T-helper 2 cell treated with Interferon-gamma antibody and Interleukin-4, amounts not matched to agents 5 μg/mL and 100 μg/mL, for 36 hours (primary cell): ENCODE results near the gene SMARCD1.

Experiments
- DNase-seq: peaks from one replicate; pipeline ENCODE4 v3.0.0; 2021; ENCODE audit warnings: low spot score
- H3K27ac Mint-ChIP-seq: one replicate; pipeline ENCODE4 v1.8.0; 2021; ENCODE audit warnings: mild to moderate bottlenecking, mixed read lengths
- H3K27me3 Mint-ChIP-seq: one replicate; pipeline ENCODE4 v1.8.0; 2021; ENCODE audit warnings: low read depth, mixed read lengths
- H3K36me3 Mint-ChIP-seq: one replicate; pipeline ENCODE4 v1.8.0; 2021; ENCODE audit warnings: low read depth, mixed read lengths
- H3K4me1 Mint-ChIP-seq: one replicate; pipeline ENCODE4 v1.8.0; 2021; ENCODE audit warnings: low read depth, mixed read lengths
- H3K4me3 Mint-ChIP-seq: one replicate; pipeline ENCODE4 v1.8.0; 2022; ENCODE audit warnings: mild to moderate bottlenecking, moderate library complexity, mixed read lengths
- H3K9me3 Mint-ChIP-seq: one replicate; pipeline ENCODE4 v1.8.0; 2021; ENCODE audit warnings: mixed read lengths

The SMARCD1 gene

GRCh38 chr12:50051101-50051806 lies 33.9 kb upstream of the SMARCD1 start:
- H3K4me1 Mint-ChIP-seq = peaks cover 12% of the 10 kb centered on the region
- H3K27ac Mint-ChIP-seq = no peak overlapping the region
- DNase-seq = no peak
- H3K4me3 Mint-ChIP-seq = no peak overlapping the region
- H3K9me3 Mint-ChIP-seq = no peaks in the 10 kb centered on the region
- H3K36me3 Mint-ChIP-seq = no peaks in the 10 kb centered on the region
- H3K27me3 Mint-ChIP-seq = peaks cover 40% of the 10 kb centered on the region

GRCh38 chr12:50052544-50052943 lies 32.6 kb upstream of the SMARCD1 start:
- H3K4me1 Mint-ChIP-seq = peaks cover 15% of the 10 kb centered on the region
- no peak for DNase-seq
- H3K27me3 Mint-ChIP-seq = peaks cover 50% of the 10 kb centered on the region
- H3K36me3 Mint-ChIP-seq = no peaks in the 10 kb centered on the region
- H3K4me3 Mint-ChIP-seq = no peak overlapping the region
- no peak overlapping the region for H3K27ac Mint-ChIP-seq
- H3K9me3 Mint-ChIP-seq = no peaks in the 10 kb centered on the region

- H3K36me3 Mint-ChIP-seq = no peaks in the 10 kb centered on the region
Measured at GRCh38 chr12:50052964-50053363, 32.2 kb upstream of the SMARCD1 start.

GRCh38 chr12:50053583-50053982 lies 31.6 kb upstream of the SMARCD1 start:
- no peak overlapping the region for H3K4me3 Mint-ChIP-seq
- no peaks in the 10 kb centered on the region for H3K36me3 Mint-ChIP-seq
- peaks cover 15% of the 10 kb centered on the region for H3K4me1 Mint-ChIP-seq
- H3K27ac Mint-ChIP-seq = no peak overlapping the region
- peaks cover 50% of the 10 kb centered on the region for H3K27me3 Mint-ChIP-seq
- DNase-seq = no peak
- no peaks in the 10 kb centered on the region for H3K9me3 Mint-ChIP-seq

More at GRCh38 chr12:50052964-50053363, 32.2 kb upstream of the SMARCD1 start:
- Mint-ChIP-seq H3K9me3 (no peaks in the 10 kb centered on the region), H3K4me1 (peaks cover 15% of the 10 kb centered on the region), H3K27me3 (peaks cover 50% of the 10 kb centered on the region), H3K27ac (no peak overlapping the region), H3K4me3 (no peak overlapping the region)
- DNase-seq = no peak

GRCh38 chr12:50055831-50056638 lies 29.1 kb upstream of the SMARCD1 start:
- peak; percentile 57 for DNase-seq
- Mint-ChIP-seq H3K27me3 (peaks cover 35% of the 10 kb centered on the region), H3K36me3 (no peaks in the 10 kb centered on the region), H3K4me1 (peaks cover 33% of the 10 kb centered on the region), H3K9me3 (no peaks in the 10 kb centered on the region), H3K27ac (no peak overlapping the region), H3K4me3 (peak overlapping the region; percentile 87)

GRCh38 chr12:50056639-50056976 lies 28.5 kb upstream of the SMARCD1 start:
- H3K4me3 Mint-ChIP-seq = peak overlapping the region; percentile 87
- no peaks in the 10 kb centered on the region for H3K36me3 Mint-ChIP-seq
- DNase-seq = no peak
- peaks cover 35% of the 10 kb centered on the region for H3K4me1 Mint-ChIP-seq
- peak overlapping the region; percentile 56 for H3K27ac Mint-ChIP-seq
- H3K9me3 Mint-ChIP-seq = no peaks in the 10 kb centered on the region
- H3K27me3 Mint-ChIP-seq = peaks cover 31% of the 10 kb centered on the region

- H3K27ac Mint-ChIP-seq = peak within 1 kb of the TSS; percentile 56
- no peaks in the 10 kb centered on the region for H3K36me3 Mint-ChIP-seq
- peak; percentile 58 for DNase-seq
- no peaks in the 10 kb centered on the region for H3K9me3 Mint-ChIP-seq
- H3K4me1 Mint-ChIP-seq = peaks cover 38% of the 10 kb centered on the region
- peak within 1 kb of the TSS; percentile 87 for H3K4me3 Mint-ChIP-seq
- peaks cover 24% of the 10 kb centered on the region for H3K27me3 Mint-ChIP-seq
Measured at GRCh38 chr12:50057000-50057841, 27.9 kb upstream of the SMARCD1 start, which contains the start of gene ASIC1. Gene ASIC1 (plus strand): TSS chr12:50057596. CDS start chr12:50058767, 1,171 bp downstream.

- peak overlapping the region; percentile 71 for H3K4me3 Mint-ChIP-seq
- H3K9me3 Mint-ChIP-seq = no peaks in the 10 kb centered on the region
- peaks cover 38% of the 10 kb centered on the region for H3K4me1 Mint-ChIP-seq
- no peak for DNase-seq
- H3K27me3 Mint-ChIP-seq = peaks cover 19% of the 10 kb centered on the region
- H3K27ac Mint-ChIP-seq = no peak overlapping the region
- H3K36me3 Mint-ChIP-seq = no peaks in the 10 kb centered on the region
Measured at GRCh38 chr12:50057896-50058670, 27.1 kb upstream of the SMARCD1 start.

- H3K36me3 Mint-ChIP-seq = no peaks in the 10 kb centered on the region
- H3K9me3 Mint-ChIP-seq = no peaks in the 10 kb centered on the region
- DNase-seq = no peak
- peak overlapping the region; percentile 51 for H3K27ac Mint-ChIP-seq
- H3K4me1 Mint-ChIP-seq = peaks cover 38% of the 10 kb centered on the region
- H3K4me3 Mint-ChIP-seq = peak overlapping the region; percentile 71
- peaks cover 19% of the 10 kb centered on the region for H3K27me3 Mint-ChIP-seq
Measured at GRCh38 chr12:50058743-50059312, 26.3 kb upstream of the SMARCD1 start.

GRCh38 chr12:50059440-50060119 lies 25.6 kb upstream of the SMARCD1 start:
- peak; percentile 62 for DNase-seq
- Mint-ChIP-seq H3K36me3 (no peaks in the 10 kb centered on the region), H3K9me3 (no peaks in the 10 kb centered on the region), H3K27ac (peak overlapping the region; percentile 70), H3K4me1 (peaks cover 38% of the 10 kb centered on the region), H3K27me3 (peaks cover 19% of the 10 kb centered on the region), H3K4me3 (peak overlapping the region; percentile 71)

GRCh38 chr12:50060120-50060468 lies 25.0 kb upstream of the SMARCD1 start:
- Mint-ChIP-seq H3K27ac (peak overlapping the region; percentile 70), H3K9me3 (no peaks in the 10 kb centered on the region), H3K4me1 (peaks cover 38% of the 10 kb centered on the region), H3K27me3 (peaks cover 19% of the 10 kb centered on the region), H3K4me3 (peak overlapping the region; percentile 71), H3K36me3 (no peaks in the 10 kb centered on the region)
- no peak for DNase-seq

GRCh38 chr12:50061171-50061570 lies 24.0 kb upstream of the SMARCD1 start:
- H3K4me1 Mint-ChIP-seq = peaks cover 31% of the 10 kb centered on the region
- H3K4me3 Mint-ChIP-seq = no peak overlapping the region
- H3K27me3 Mint-ChIP-seq = peaks cover 13% of the 10 kb centered on the region
- DNase-seq = no peak
- no peaks in the 10 kb centered on the region for H3K36me3 Mint-ChIP-seq
- no peak overlapping the region for H3K27ac Mint-ChIP-seq
- H3K9me3 Mint-ChIP-seq = no peaks in the 10 kb centered on the region
